Measurements from ENCODE around the gene KIAA1755. TPM values are rescaled to one million over a fixed set of nuclear protein-coding genes. Genes with fewer than 3 reads are reported as not detected.
A peak's percentile ranks its signal among the peaks of the same experiment; 100 is the strongest.

Gene KIAA1755
- total RNA-seq, 1 experiment from 2014 or later, result 0.22 TPM

DNA sequence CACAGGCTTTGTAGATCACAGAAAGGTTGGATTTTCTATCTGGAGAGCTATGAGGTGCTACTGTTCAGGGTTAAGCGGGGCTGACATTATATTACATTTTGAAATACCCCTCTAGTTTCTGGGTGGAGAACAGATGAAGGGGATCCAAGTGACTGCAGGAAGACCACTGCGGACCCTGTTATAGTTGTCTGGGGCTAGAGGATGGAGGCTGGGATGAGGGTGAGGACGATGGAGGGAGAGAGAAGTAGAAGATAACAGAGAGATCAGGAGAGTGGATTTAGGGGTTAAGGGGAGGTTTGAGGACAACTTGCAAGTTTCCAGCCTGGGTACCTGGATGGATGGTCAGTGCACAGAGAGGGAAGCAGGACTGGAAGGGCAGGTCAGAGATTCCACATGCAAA is 52.0 kb downstream of the KIAA1755 start:
- Histone ChIP-seq H3K4me3 (no peak overlapping the region), H3K36me3 (ENCODE audit: low read depth) (no peaks in the 10 kb centered on the region), H3K4me2 (peak overlapping the region; percentile 46), H3K79me2 (ENCODE audit: low read depth) (no peaks in the 10 kb centered on the region), H3K27ac (0 out of 2 replicates have a peak overlapping the region, but pooled peaks have one; percentile 9), H3K9me3 (ENCODE audit: insufficient read depth, low read depth) (no peaks in the 10 kb centered on the region), H3K4me1 (replicated peaks; ENCODE audit: insufficient read depth) (peaks cover 17% of the 10 kb centered on the region), H3K27me3 (ENCODE audit: insufficient read depth, low read depth) (no peaks in the 10 kb centered on the region), H4K20me1 (ENCODE audit: insufficient read depth) (no peaks in the 10 kb centered on the region), H3F3A (ENCODE audit: insufficient read depth, low read depth) (peaks cover 8% of the 10 kb centered on the region; the same call in 1 of the 2 replicates), H3K9me2 (ENCODE audit: insufficient read depth) (no peaks in the 10 kb centered on the region), H2AFZ (0 out of 2 replicates have a peak overlapping the region, but pooled peaks have one; percentile 28)
- CTCF ChIA-PET, result no interaction called here
- POLR2A ChIA-PET (ENCODE audit: unreplicated experiment), result no interaction called here
- BruUV-seq (replicated peaks), result no TSS peak
- intact Hi-C loops (cut with micrococcal nuclease; ENCODE audit: unreplicated experiment), result no loop called here
- DNase-seq, result no peak
- TF ChIP-seq, protein P1, sequence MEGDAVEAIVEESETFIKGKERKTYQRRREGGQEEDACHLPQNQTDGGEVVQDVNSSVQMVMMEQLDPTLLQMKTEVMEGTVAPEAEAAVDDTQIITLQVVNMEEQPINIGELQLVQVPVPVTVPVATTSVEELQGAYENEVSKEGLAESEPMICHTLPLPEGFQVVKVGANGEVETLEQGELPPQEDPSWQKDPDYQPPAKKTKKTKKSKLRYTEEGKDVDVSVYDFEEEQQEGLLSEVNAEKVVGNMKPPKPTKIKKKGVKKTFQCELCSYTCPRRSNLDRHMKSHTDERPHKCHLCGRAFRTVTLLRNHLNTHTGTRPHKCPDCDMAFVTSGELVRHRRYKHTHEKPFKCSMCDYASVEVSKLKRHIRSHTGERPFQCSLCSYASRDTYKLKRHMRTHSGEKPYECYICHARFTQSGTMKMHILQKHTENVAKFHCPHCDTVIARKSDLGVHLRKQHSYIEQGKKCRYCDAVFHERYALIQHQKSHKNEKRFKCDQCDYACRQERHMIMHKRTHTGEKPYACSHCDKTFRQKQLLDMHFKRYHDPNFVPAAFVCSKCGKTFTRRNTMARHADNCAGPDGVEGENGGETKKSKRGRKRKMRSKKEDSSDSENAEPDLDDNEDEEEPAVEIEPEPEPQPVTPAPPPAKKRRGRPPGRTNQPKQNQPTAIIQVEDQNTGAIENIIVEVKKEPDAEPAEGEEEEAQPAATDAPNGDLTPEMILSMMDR (conservative IDR thresholded peaks at IDR 0.05), result no peak
- TF ChIP-seq EZH2 (IDR thresholded peaks at IDR 0.05; ENCODE audit: low read depth), result no peak

DNA sequence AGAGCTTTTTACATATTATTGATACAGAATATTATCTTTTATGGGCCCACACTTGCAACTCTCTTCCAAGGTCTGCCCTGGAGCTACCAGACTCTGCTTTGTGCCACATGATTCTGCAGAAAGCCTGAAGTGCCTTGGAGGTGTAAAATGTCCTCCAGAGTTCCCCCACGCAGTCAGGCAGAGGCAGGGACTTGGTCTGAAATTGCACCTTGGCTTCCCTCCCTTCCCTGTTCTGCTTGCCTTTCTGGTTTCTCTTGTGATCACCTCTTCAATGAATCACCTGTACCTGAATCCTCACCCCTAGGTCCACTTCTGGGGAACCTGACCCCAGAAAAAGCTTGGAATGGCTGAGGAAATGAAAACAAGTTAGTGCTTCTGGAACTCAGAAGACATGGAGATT is 52.4 kb downstream of the KIAA1755 start:
- DNase-seq, result no peak
- ChIA-PET POLR2A (ENCODE audit: unreplicated experiment) (no interaction called here), CTCF (no interaction called here)
- peaks cover 8% of the 10 kb centered on the region; the same call in 1 of the 2 replicates for H3F3A ChIP-seq (ENCODE audit: insufficient read depth, low read depth)
- intact Hi-C loops (cut with micrococcal nuclease; ENCODE audit: unreplicated experiment), result no loop called here
- peak overlapping the region; percentile 46 for H3K4me2 ChIP-seq
- H3K4me1 ChIP-seq (replicated peaks; ENCODE audit: insufficient read depth), result peaks cover 17% of the 10 kb centered on the region
- no peak overlapping the region for H3K4me3 ChIP-seq
- H3K36me3 ChIP-seq (ENCODE audit: low read depth), result no peaks in the 10 kb centered on the region
- peak overlapping the region; percentile 9; the same call in 1 of the 2 replicates for H3K27ac ChIP-seq
- no peaks in the 10 kb centered on the region for H4K20me1 ChIP-seq (ENCODE audit: insufficient read depth)
- no peaks in the 10 kb centered on the region for H3K27me3 ChIP-seq (ENCODE audit: insufficient read depth, low read depth)
- H2AFZ ChIP-seq, result 0 out of 2 replicates have a peak overlapping the region, but pooled peaks have one; percentile 28
- TF ChIP-seq, protein P1 (conservative IDR thresholded peaks at IDR 0.05), result no peak
- H3K79me2 ChIP-seq (ENCODE audit: low read depth), result no peaks in the 10 kb centered on the region
- no peaks in the 10 kb centered on the region for H3K9me3 ChIP-seq (ENCODE audit: insufficient read depth, low read depth)
- no peaks in the 10 kb centered on the region for H3K9me2 ChIP-seq (ENCODE audit: insufficient read depth)
- no TSS peak for BruUV-seq (replicated peaks)

DNA sequence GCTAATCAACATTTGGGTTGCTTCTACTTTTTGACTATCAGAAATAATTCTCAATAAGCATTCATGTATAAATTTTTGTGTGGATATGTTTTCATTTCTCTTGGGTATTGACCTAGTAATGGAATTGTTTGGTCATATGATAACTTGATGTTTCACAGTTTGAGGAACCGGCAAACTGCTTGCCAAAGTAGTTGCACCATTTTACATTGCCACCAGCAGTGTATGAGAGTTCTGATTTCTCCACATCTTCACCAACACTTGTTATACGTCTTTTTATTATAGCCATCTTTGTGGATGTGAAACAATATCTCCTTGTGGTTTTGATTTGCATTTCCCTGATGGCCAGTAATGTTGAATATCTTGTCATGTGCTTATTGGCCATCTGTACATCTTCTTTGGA is 52.9 kb downstream of the KIAA1755 start:
- POLR2A ChIA-PET (ENCODE audit: unreplicated experiment), result no interaction called here
- peaks cover 17% of the 10 kb centered on the region for H3K4me1 ChIP-seq (replicated peaks; ENCODE audit: insufficient read depth)

More for the DNA sequence above, 52.9 kb downstream of the KIAA1755 start:
- H3K4me3 ChIP-seq, result no peak overlapping the region
- no peaks in the 10 kb centered on the region for H3K9me3 ChIP-seq (ENCODE audit: insufficient read depth, low read depth)
- H3K79me2 ChIP-seq (ENCODE audit: low read depth), result no peaks in the 10 kb centered on the region
- no peak overlapping the region for H3K4me2 ChIP-seq
- no TSS peak for BruUV-seq (replicated peaks)
- TF ChIP-seq EZH2 (IDR thresholded peaks at IDR 0.05; ENCODE audit: low read depth), result no peak
- TF ChIP-seq, protein P1 (conservative IDR thresholded peaks at IDR 0.05), result no peak
- CTCF ChIA-PET, result interaction anchor here (0.6 to 1.2 kb wide), 2 partner anchors 10 to 296 kb away, joined by 5 to 6 read pairs; no protein-coding TSS in a partner anchor
- no peak overlapping the region for H2AFZ ChIP-seq
- peaks cover 8% of the 10 kb centered on the region; the same call in 1 of the 2 replicates for H3F3A ChIP-seq (ENCODE audit: insufficient read depth, low read depth)
- H3K36me3 ChIP-seq (ENCODE audit: low read depth), result no peaks in the 10 kb centered on the region
- H3K9me2 ChIP-seq (ENCODE audit: insufficient read depth), result no peaks in the 10 kb centered on the region
- no peak for DNase-seq
- intact Hi-C loops (cut with micrococcal nuclease; ENCODE audit: unreplicated experiment), result no loop called here
- H4K20me1 ChIP-seq (ENCODE audit: insufficient read depth), result no peaks in the 10 kb centered on the region
- H3K27ac ChIP-seq, result no peak overlapping the region
- no peaks in the 10 kb centered on the region for H3K27me3 ChIP-seq (ENCODE audit: insufficient read depth, low read depth)

Measured in PC-9 (cell line).